HepG2 (cell line): ENCODE results near the gene AK4. TPM values are rescaled to one million over a fixed set of nuclear protein-coding genes. Genes with fewer than 3 reads are reported as not detected.

Source experiments
- ATAC-seq: fragments of 200-7000 bp; cut with Tn5 transposase; 3 replicates; pipeline ENCODE4 v1.9.1; 2020; ENCODE audit warnings: mild to moderate bottlenecking, moderate library complexity
- BruUV-seq: library from RNA; stranded (reverse); fragments of 400-500 nt; replicated peaks from 2 replicates; lab custom pipeline; 2021; lab: Mats Ljungman, UMichigan
- CTCF ChIA-PET: fragments of 300-600 bp; formaldehyde crosslinking; extraction: SDS; loops from one replicate; lab custom pipeline; 2021; ENCODE audit warnings: low total read pairs, inconsistent platforms, low intra/inter-chr PET ratio; lab: Yijun Ruan, JAX
- POLR2A ChIA-PET: fragments of 350-600 bp; sonication (Branson Sonifier 250); formaldehyde crosslinking; loops from one replicate; lab custom pipeline; 2020; ENCODE audit warnings: antibody characterized with exemption, inconsistent platforms; lab: Yijun Ruan, JAX
- DNase-seq: peaks from one replicate; pipeline ENCODE4 v3.0.0-alpha.2; 2015; ENCODE audit warnings: low spot score
- FAIRE-seq: peaks from 3 replicates; lab custom pipeline; 2011; peaks lifted over from hg19 to GRCh38; lab: Jason Lieb, UNC
- H2AFZ ChIP-seq: one replicate; pipeline ENCODE4 v1.6.1; 2011; ENCODE audit warnings: low read length, inconsistent platforms
- H3K27ac ChIP-seq: fragments of 300-600 bp; 3 replicates; pipeline ENCODE4 v1.8.0; 2011; ENCODE audit warnings: mixed run types, mild to moderate bottlenecking, mixed read lengths, low read length, inconsistent platforms; ENCODE audit not compliant: insufficient read depth; ENCODE audit errors: extremely low read length
- H3K27me3 ChIP-seq, 2 experiments: fragments of 200-600 bp in 1 of 2; 2 replicates in 1 of 2; 3 replicates in 1 of 2; pipeline versions ENCODE4 v1.6.0 to v1.8.0; 2011; ENCODE audit warnings: low read length in 2 of 2, mild to moderate bottlenecking in 2 of 2, moderate library complexity in 2 of 2, inconsistent platforms in 1 of 2; ENCODE audit not compliant: insufficient read depth in 2 of 2, control insufficient read depth in 1 of 2
- H3K36me3 ChIP-seq, 2 experiments: fragments of 200-600 bp in 1 of 2; replicated peaks in 1 of 2; 2 replicates in 1 of 2; 3 replicates in 1 of 2; pipeline versions ENCODE4 v1.5.1 to v1.8.0; 2011; ENCODE audit warnings: low read length in 2 of 2, inconsistent platforms in 1 of 2; ENCODE audit not compliant: insufficient read depth in 2 of 2, control insufficient read depth in 1 of 2
- H3K4me1 ChIP-seq: 2 replicates; pipeline ENCODE4 v1.5.1; 2012; ENCODE audit warnings: low read length, inconsistent platforms; ENCODE audit not compliant: insufficient read depth
- H3K4me2 ChIP-seq: 2 replicates; pipeline ENCODE4 v1.6.0; 2011; ENCODE audit warnings: low read depth, low read length, inconsistent platforms
- H3K4me3 ChIP-seq, 3 experiments: fragments of 200-600 bp in 1 of 3; sonication (generic), shearing (Covaris generic) in 1 of 3; replicated peaks in 1 of 3; 2 replicates each; pipeline ENCODE4 v1.5.1; 2011 to 2016; ENCODE audit warnings: low read length in 3 of 3, inconsistent platforms in 2 of 3, low read depth in 2 of 3, mild to moderate bottlenecking in 2 of 3, control low read depth in 1 of 3, mixed read lengths in 1 of 3; ENCODE audit not compliant: insufficient read depth in 1 of 3
- H3K79me2 ChIP-seq: one replicate; pipeline ENCODE4 v1.6.1; 2011; ENCODE audit warnings: low read length, inconsistent platforms; ENCODE audit not compliant: insufficient read depth
- H3K9ac ChIP-seq: 2 replicates; pipeline ENCODE4 v1.6.0; 2011; ENCODE audit warnings: mild to moderate bottlenecking, low read depth, low read length, inconsistent platforms; ENCODE audit not compliant: insufficient read depth
- H3K9me3 ChIP-seq: 2 replicates; pipeline ENCODE4 v1.5.1; 2012; ENCODE audit warnings: mild to moderate bottlenecking, low read length
- H4K20me1 ChIP-seq: 2 replicates; pipeline ENCODE4 v1.6.0; 2011; ENCODE audit warnings: inconsistent platforms, mild to moderate bottlenecking, low read length, moderate library complexity; ENCODE audit not compliant: insufficient read depth
- CREB1 ChIP-seq, 2 experiments: fragments of 450-650 bp in 1 of 2; IDR thresholded peaks; 2 replicates each; pipeline ENCODE4 v1.6.1; 2016 to 2017; ENCODE audit warnings: control low read depth in 1 of 2, mild to moderate bottlenecking in 1 of 2, missing compliant biosample characterization in 1 of 2, missing genetic modification characterization in 1 of 2
- FIP1L1 ChIP-seq: fragments of 200-400 bp; formaldehyde crosslinking; IDR thresholded peaks from 2 replicates; pipeline ENCODE4 v1.6.1; 2018; ENCODE audit warnings: low read depth, mild to moderate bottlenecking, low read length, moderate library complexity, borderline replicate concordance; ENCODE audit not compliant: insufficient read depth
- HCFC1 ChIP-seq: fragments of 150-350 bp; IDR thresholded peaks from 2 replicates; pipeline ENCODE4 v1.6.1; 2014; ENCODE audit warnings: low read depth, low read length
- SP5 ChIP-seq: IDR thresholded peaks from 2 replicates; pipeline ENCODE4 v1.6.1; 2016; ENCODE audit warnings: low read depth, borderline replicate concordance
- SSRP1 ChIP-seq: IDR thresholded peaks from 2 replicates; pipeline ENCODE4 v1.6.1; 2016; ENCODE audit warnings: control low read depth
- ZNF205 ChIP-seq: IDR thresholded peaks from 2 replicates; pipeline ENCODE4 v1.6.1; 2018; ENCODE audit warnings: missing biosample characterization, missing genetic modification reagents
- ZNF296 ChIP-seq: sonication (generic); formaldehyde crosslinking; conservative IDR thresholded peaks from 2 replicates; pipeline ENCODE4 v1.5.0; 2020; ENCODE audit warnings: mild to moderate bottlenecking, missing genetic modification reagents
- ZNF552 ChIP-seq: sonication (generic); formaldehyde crosslinking; IDR thresholded peaks from 2 replicates; pipeline ENCODE4 v1.9.0; 2022; ENCODE audit warnings: missing genetic modification reagents, mild to moderate bottlenecking, borderline replicate concordance
- ZNF768 ChIP-seq: sonication (generic); formaldehyde crosslinking; IDR thresholded peaks from 2 replicates; pipeline ENCODE4 v1.4.0; 2020; ENCODE audit warnings: missing genetic modification reagents
- WGBS: methylation state at CpG from one replicate; pipeline ENCODE4 v1.1.6; 2017; ENCODE audit warnings: low lambda C conversion rate; 5-methylcytosine and 5-hydroxymethylcytosine counted together
- in situ Hi-C: cut with HindIII; loops from 2 replicates; pipeline ENCODE4 v1.10.0; 2017; ENCODE audit warnings: low pct_unique_long_range_greater_than_20kb; ENCODE audit not compliant: extremely low pct_ligation_motif_present
- intact Hi-C: fragments of 100-400 bp; cut with micrococcal nuclease; formaldehyde crosslinking; loops from one replicate; pipeline ENCODE4 v1.10.0; 2022; ENCODE audit not compliant: unreplicated experiment
- polyA plus RNA-seq, 8 experiments: library from polyadenylated mRNA; depleted of rRNA in 3 of 8; stranded (reverse) in 7 of 8; unstranded in 1 of 8; fragments of >200 nt; fragmentation: Illumina TruSeq in 4 of 8; extraction: Trizol in 4 of 8; gene quantifications; 2 replicates each; pipeline versions ENCODE4 v1.2.1 to v1.2.3, GENCODE V29; 2011 to 2016; ENCODE audit warnings: low read depth in 4 of 8, missing spikeins in 1 of 8, mixed read lengths in 1 of 8; ENCODE audit not compliant: insufficient read depth in 1 of 8
- total RNA-seq, 5 experiments: library from RNA; depleted of rRNA; stranded (reverse); fragments of >200 nt; fragmentation: Illumina TruSeq; extraction: Trizol; gene quantifications; 2 replicates each; pipeline ENCODE4 v1.2.3, GENCODE V29; 2016; ENCODE audit warnings: low read depth in 1 of 5
- TF ChIP-seq, protein P1 (sequence below): sonication (generic); formaldehyde crosslinking; IDR thresholded peaks from 2 replicates; pipeline ENCODE4 v1.9.0; 2021; ENCODE audit warnings: missing genetic modification reagents, borderline replicate concordance
- TF ChIP-seq, protein P2 (sequence below): sonication (generic); formaldehyde crosslinking; IDR thresholded peaks from 2 replicates; pipeline ENCODE4 v1.5.0; 2020; ENCODE audit warnings: mild to moderate bottlenecking, missing genetic modification reagents, borderline replicate concordance

AK4 gene
- total and polyA plus RNA-seq, 2 of the 13 experiments (the other 11 are each of a cell fraction or from before 2014, with no cell fraction given), result 110 to 160 TPM

DNA sequence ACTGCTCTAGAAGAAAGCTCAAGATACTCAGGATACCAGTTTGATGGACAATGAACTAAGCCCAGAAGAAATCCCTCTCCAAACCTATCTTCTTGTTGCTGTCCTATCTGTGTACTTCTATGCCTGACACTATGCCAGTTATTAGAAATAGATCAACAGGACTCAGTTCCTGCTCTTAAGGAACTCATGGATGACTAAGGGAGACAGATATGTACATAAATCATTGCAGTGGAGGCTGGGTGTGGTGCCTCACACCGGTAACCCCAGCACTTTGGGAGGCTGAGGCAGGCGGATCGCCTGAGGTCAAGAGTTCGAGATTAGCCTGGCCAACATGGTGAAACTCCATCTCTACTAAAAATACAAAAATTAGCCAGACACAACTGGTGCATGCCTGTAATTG lies 42.4 kb upstream of the AK4 start:
- WGBS, result 37% methylated on average over 4 of the region's 4 CpGs
- H3K9me3 ChIP-seq, result no peaks in the 10 kb centered on the region
- no peak for TF ChIP-seq FIP1L1
- no peak for TF ChIP-seq HCFC1
- no peak for TF ChIP-seq ZNF296
- no peak for TF ChIP-seq SSRP1 (CRISPR knock-in tag)
- TF ChIP-seq ZNF768, result no peak
- in situ Hi-C loops (no loop called here), intact Hi-C loops (no loop called here)
- ChIA-PET POLR2A (no interaction called here), CTCF (no interaction called here)
- H3K27me3 ChIP-seq, result no peaks in the 10 kb centered on the region; a peak in 1 of 5 replicates
- DNase-seq (no peak), FAIRE-seq (no peak), ATAC-seq (no peak)
- H4K20me1 ChIP-seq, result no peaks in the 10 kb centered on the region
- H2AFZ ChIP-seq, result no peak overlapping the region
- H3K36me3 ChIP-seq, result no peaks in the 10 kb centered on the region
- H3K79me2 ChIP-seq, result no peaks in the 10 kb centered on the region
- no peak overlapping the region for H3K4me2 ChIP-seq
- no TSS peak for BruUV-seq
- H3K4me3 ChIP-seq, result no peak overlapping the region
- peaks cover 13% of the 10 kb centered on the region for H3K4me1 ChIP-seq
- H3K27ac ChIP-seq, result no peak overlapping the region
- no peak overlapping the region for H3K9ac ChIP-seq

DNA sequence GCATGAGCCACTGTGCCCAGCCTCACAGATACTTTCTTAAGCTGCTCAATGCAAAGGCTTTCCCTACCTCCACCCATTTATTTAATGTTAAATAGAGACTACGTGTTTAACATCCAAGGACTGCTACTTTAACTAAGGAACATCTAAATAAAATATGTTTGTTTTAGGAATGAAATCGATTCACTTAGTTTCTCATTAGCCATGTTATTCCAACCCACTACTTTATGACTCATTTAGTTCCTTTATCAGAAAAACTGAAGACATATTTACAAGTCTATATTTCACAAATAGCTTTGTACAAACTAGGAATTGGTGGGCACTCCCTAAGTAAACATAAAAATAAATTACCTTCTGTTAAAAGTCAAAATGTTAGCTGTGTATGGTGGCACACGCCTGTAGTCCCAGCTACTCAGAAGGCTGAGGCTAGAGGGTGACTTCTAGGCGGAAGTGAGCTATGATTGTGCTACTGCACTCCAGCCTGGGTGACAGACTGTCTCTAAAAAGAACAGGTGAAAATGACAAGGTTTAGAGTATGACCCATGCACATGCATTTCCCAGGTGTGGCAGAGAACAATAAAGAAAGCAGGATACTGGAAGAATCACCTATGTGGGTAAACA lies 39.9 kb upstream of the AK4 start:
- Histone ChIP-seq H3K27ac (no peak overlapping the region), H4K20me1 (no peaks in the 10 kb centered on the region), H3K9ac (no peak overlapping the region), H3K4me3 (no peak overlapping the region), H3K36me3 (no peaks in the 10 kb centered on the region), H3K79me2 (no peaks in the 10 kb centered on the region), H3K9me3 (no peaks in the 10 kb centered on the region), H2AFZ (no peak overlapping the region), H3K27me3 (no peaks in the 10 kb centered on the region; a peak in 1 of 5 replicates), H3K4me2 (no peak overlapping the region), H3K4me1 (peaks cover 13% of the 10 kb centered on the region)
- intact Hi-C loops (no loop called here), in situ Hi-C loops (no loop called here)
- no peak for DNase-seq
- WGBS, result 7% methylated on average over 4 of the region's 4 CpGs
- peak; percentile 82 for ATAC-seq
- CTCF ChIA-PET, result no interaction called here
- POLR2A ChIA-PET, result interaction anchor here (0.9 kb wide), 1 partner anchor 51 kb away, joined by 4 read pairs; no protein-coding TSS in a partner anchor
- BruUV-seq, result no TSS peak
- no peak for FAIRE-seq
- TF ChIP-seq CREB1 (IDR thresholded peaks at IDR 0.05) (no peak), CREB1 (CRISPR knock-in tag; IDR thresholded peaks at IDR 0.05) (peak; percentile 43; the same call in 1 of the 2 replicates), ZNF552 (CRISPR knock-in tag) (no peak), SP5 (peak; percentile 75), ZNF205 (0 out of 2 replicates have a peak, but pooled peaks have one; percentile 19)
- TF ChIP-seq, protein P1, sequence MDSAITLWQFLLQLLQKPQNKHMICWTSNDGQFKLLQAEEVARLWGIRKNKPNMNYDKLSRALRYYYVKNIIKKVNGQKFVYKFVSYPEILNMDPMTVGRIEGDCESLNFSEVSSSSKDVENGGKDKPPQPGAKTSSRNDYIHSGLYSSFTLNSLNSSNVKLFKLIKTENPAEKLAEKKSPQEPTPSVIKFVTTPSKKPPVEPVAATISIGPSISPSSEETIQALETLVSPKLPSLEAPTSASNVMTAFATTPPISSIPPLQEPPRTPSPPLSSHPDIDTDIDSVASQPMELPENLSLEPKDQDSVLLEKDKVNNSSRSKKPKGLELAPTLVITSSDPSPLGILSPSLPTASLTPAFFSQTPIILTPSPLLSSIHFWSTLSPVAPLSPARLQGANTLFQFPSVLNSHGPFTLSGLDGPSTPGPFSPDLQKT (CRISPR knock-in tag), result no peak
- TF ChIP-seq, protein P2, sequence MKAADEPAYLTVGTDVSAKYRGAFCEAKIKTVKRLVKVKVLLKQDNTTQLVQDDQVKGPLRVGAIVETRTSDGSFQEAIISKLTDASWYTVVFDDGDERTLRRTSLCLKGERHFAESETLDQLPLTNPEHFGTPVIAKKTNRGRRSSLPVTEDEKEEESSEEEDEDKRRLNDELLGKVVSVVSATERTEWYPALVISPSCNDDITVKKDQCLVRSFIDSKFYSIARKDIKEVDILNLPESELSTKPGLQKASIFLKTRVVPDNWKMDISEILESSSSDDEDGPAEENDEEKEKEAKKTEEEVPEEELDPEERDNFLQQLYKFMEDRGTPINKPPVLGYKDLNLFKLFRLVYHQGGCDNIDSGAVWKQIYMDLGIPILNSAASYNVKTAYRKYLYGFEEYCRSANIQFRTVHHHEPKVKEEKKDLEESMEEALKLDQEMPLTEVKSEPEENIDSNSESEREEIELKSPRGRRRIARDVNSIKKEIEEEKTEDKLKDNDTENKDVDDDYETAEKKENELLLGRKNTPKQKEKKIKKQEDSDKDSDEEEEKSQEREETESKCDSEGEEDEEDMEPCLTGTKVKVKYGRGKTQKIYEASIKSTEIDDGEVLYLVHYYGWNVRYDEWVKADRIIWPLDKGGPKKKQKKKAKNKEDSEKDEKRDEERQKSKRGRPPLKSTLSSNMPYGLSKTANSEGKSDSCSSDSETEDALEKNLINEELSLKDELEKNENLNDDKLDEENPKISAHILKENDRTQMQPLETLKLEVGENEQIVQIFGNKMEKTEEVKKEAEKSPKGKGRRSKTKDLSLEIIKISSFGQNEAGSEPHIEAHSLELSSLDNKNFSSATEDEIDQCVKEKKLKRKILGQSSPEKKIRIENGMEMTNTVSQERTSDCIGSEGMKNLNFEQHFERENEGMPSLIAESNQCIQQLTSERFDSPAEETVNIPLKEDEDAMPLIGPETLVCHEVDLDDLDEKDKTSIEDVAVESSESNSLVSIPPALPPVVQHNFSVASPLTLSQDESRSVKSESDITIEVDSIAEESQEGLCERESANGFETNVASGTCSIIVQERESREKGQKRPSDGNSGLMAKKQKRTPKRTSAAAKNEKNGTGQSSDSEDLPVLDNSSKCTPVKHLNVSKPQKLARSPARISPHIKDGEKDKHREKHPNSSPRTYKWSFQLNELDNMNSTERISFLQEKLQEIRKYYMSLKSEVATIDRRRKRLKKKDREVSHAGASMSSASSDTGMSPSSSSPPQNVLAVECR (CRISPR knock-in tag), result no peak
